A549 (cell line): ENCODE results near the gene KDM5B.

ENCODE experiments used
- CBX2 ChIP-seq: fragments of 200-600 bp; sonication (generic); IDR thresholded peaks from 2 replicates; pipeline ENCODE4 v1.6.1; 2016; ENCODE audit warnings: low read depth, mild to moderate bottlenecking, borderline replicate concordance
- CBX8 ChIP-seq: fragments of 200-600 bp; sonication (generic); IDR thresholded peaks from 2 replicates; pipeline ENCODE4 v1.6.1; 2016
- GATA3 ChIP-seq: IDR thresholded peaks from 2 replicates; pipeline ENCODE4 v1.6.1; 2012; ENCODE audit warnings: borderline replicate concordance
- JUNB ChIP-seq: fragments of >200 bp; sonication (Bioruptor Twin); formaldehyde crosslinking; IDR thresholded peaks from 2 replicates; pipeline ENCODE4 v1.6.1; 2016
- NPAS2 ChIP-seq: fragments of 250-450 bp; sonication (Bioruptor Pico); IDR thresholded peaks from 2 replicates; pipeline ENCODE4 v1.8.0; 2022; ENCODE audit warnings: mild to moderate bottlenecking, moderate library complexity, borderline replicate concordance
- PHF8 ChIP-seq: fragments of 200-600 bp; sonication (generic); IDR thresholded peaks from 2 replicates; pipeline ENCODE4 v1.6.1; 2016; ENCODE audit warnings: low read depth, mild to moderate bottlenecking, antibody characterized with exemption, moderate library complexity, borderline replicate concordance
- POLR2A ChIP-seq: IDR thresholded peaks from 2 replicates; pipeline ENCODE4 v1.6.1; 2012; ENCODE audit warnings: mild to moderate bottlenecking, low read length
- RAD21 ChIP-seq, 2 experiments: fragments of >200 bp in 1 of 2; sonication (Bioruptor Twin) in 1 of 2; formaldehyde crosslinking in 1 of 2; IDR thresholded peaks in 1 of 2; conservative IDR thresholded peaks in 1 of 2; 2 replicates in 1 of 2; 3 replicates in 1 of 2; pipeline ENCODE4 v1.6.1; 2012 to 2018; ENCODE audit warnings: inconsistent platforms in 1 of 2
- RFX5 ChIP-seq: fragments of 450-650 bp; IDR thresholded peaks from 2 replicates; pipeline ENCODE4 v1.7.1; 2014; ENCODE audit warnings: antibody characterized with exemption, mild to moderate bottlenecking, moderate library complexity
- RNF2 ChIP-seq: fragments of 200-600 bp; sonication (generic); IDR thresholded peaks from 2 replicates; pipeline ENCODE4 v1.6.1; 2016; ENCODE audit warnings: low read depth, mild to moderate bottlenecking, antibody characterized with exemption, moderate library complexity, borderline replicate concordance
- TF ChIP-seq, protein P1 (sequence below): fragments of >200 bp; sonication (Bioruptor Twin); formaldehyde crosslinking; IDR thresholded peaks from 3 replicates; pipeline ENCODE4 v1.5.1; 2016
- TF ChIP-seq, protein P2 (sequence below): IDR thresholded peaks from 2 replicates; pipeline ENCODE4 v1.6.1; 2012; ENCODE audit warnings: low read depth, borderline replicate concordance
- TF ChIP-seq, protein P3 (sequence below): IDR thresholded peaks from 2 replicates; pipeline ENCODE4 v1.6.1; 2012
- TF ChIP-seq, protein P4 (sequence below): IDR thresholded peaks from 2 replicates; pipeline ENCODE4 v1.6.1; 2012

DNA sequence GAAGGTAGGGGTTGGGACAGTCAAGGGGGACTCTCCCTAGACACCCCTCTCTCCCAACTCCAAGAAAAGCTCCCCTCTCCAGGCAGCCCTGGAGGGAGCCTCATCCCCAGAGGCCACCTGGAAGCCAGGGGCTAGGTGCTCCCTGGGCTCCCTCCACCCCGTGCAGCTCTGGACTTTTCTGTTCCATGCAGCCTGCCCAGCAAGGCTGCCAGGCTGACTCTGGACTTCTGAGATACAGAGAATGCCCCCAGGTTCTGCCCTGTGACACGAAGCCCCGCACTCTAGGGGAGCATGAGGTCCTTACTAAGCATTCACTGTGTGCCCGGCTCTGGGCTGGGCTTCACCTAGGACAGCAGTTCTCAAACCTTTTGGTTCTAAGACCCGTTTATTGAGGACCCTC is 108.2 kb downstream of the KDM5B start:
- TF ChIP-seq CBX8 (no peak), PHF8 (no peak), GATA3 (no peak), CBX2 (no peak), RAD21 (conservative IDR thresholded peaks at IDR 0.05 in 1 of 2, IDR thresholded peaks at IDR 0.05 in 1 of 2) (no peak), JUNB (no peak), RNF2 (no peak), POLR2A (no peak), NPAS2 (CRISPR knock-in tag) (no peak), RFX5 (no peak)
- TF ChIP-seq, protein P1, sequence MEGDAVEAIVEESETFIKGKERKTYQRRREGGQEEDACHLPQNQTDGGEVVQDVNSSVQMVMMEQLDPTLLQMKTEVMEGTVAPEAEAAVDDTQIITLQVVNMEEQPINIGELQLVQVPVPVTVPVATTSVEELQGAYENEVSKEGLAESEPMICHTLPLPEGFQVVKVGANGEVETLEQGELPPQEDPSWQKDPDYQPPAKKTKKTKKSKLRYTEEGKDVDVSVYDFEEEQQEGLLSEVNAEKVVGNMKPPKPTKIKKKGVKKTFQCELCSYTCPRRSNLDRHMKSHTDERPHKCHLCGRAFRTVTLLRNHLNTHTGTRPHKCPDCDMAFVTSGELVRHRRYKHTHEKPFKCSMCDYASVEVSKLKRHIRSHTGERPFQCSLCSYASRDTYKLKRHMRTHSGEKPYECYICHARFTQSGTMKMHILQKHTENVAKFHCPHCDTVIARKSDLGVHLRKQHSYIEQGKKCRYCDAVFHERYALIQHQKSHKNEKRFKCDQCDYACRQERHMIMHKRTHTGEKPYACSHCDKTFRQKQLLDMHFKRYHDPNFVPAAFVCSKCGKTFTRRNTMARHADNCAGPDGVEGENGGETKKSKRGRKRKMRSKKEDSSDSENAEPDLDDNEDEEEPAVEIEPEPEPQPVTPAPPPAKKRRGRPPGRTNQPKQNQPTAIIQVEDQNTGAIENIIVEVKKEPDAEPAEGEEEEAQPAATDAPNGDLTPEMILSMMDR = no peak
- TF ChIP-seq, protein P2, sequence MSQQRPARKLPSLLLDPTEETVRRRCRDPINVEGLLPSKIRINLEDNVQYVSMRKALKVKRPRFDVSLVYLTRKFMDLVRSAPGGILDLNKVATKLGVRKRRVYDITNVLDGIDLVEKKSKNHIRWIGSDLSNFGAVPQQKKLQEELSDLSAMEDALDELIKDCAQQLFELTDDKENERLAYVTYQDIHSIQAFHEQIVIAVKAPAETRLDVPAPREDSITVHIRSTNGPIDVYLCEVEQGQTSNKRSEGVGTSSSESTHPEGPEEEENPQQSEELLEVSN = no peak
- TF ChIP-seq, protein P3, sequence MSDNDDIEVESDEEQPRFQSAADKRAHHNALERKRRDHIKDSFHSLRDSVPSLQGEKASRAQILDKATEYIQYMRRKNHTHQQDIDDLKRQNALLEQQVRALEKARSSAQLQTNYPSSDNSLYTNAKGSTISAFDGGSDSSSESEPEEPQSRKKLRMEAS = no peak
- TF ChIP-seq, protein P4, sequence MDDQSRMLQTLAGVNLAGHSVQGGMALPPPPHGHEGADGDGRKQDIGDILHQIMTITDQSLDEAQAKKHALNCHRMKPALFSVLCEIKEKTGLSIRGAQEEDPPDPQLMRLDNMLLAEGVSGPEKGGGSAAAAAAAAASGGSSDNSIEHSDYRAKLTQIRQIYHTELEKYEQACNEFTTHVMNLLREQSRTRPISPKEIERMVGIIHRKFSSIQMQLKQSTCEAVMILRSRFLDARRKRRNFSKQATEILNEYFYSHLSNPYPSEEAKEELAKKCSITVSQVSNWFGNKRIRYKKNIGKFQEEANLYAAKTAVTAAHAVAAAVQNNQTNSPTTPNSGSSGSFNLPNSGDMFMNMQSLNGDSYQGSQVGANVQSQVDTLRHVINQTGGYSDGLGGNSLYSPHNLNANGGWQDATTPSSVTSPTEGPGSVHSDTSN = no peak
